Fibroblast of the conjunctiva (primary cell): ENCODE data around the gene SRSF6.
"Not testable (repeated sequence)": the region's sequence is repeated elsewhere in the genome, so short reads cannot be mapped to it uniquely, and the experiment has no call there.

ENCODE experiments used
- DNase-seq: peaks from one replicate; pipeline ENCODE4 v3.0.0-alpha.2; 2010; ENCODE audit warnings: low read depth

The SRSF6 gene

GRCh38 chr20:43477193-43477592, 19.5 kb downstream of the SRSF6 start:
- no peak for DNase-seq

GRCh38 chr20:43477619-43478018, 19.9 kb downstream of the SRSF6 start:
- DNase-seq, result no peak

- DNase-seq, result no peak
Observed at GRCh38 chr20:43490038-43490437, 32.3 kb downstream of the SRSF6 start.

- DNase-seq, result no peak
Observed at GRCh38 chr20:43492101-43492500, 34.4 kb downstream of the SRSF6 start.

- DNase-seq, result no peak
Observed at GRCh38 chr20:43495388-43495787, 37.7 kb downstream of the SRSF6 start.

GRCh38 chr20:43502021-43502420, 44.3 kb downstream of the SRSF6 start:
- DNase-seq, result not testable (repeated sequence)

- DNase-seq, result no peak
Observed at GRCh38 chr20:43506238-43506637, 48.5 kb downstream of the SRSF6 start.

- DNase-seq, result no peak
Observed at GRCh38 chr20:43507150-43508080, 49.7 kb downstream of the SRSF6 start, which contains the start of gene L3MBTL1. Gene L3MBTL1 (plus strand): TSS chr20:43507697. CDS start chr20:43513504, 5,807 bp downstream.

- no peak for DNase-seq
Observed at GRCh38 chr20:43508106-43508505, 50.4 kb downstream of the SRSF6 start.

GRCh38 chr20:43508604-43509040, 50.9 kb downstream of the SRSF6 start:
- no peak for DNase-seq

GRCh38 chr20:43511879-43512278, 54.2 kb downstream of the SRSF6 start:
- DNase-seq, result no peak

- DNase-seq, result no peak
Observed at GRCh38 chr20:43513372-43513930, 55.8 kb downstream of the SRSF6 start.
